Activated T-helper 2 cell treated with anti-CD3 and anti-CD28 coated beads, Interferon-gamma antibody, Interleukin-2, Interleukin-4, amounts not matched to agents 10 μg/mL and 5 μg/mL and 100 μg/mL, durations not matched to agents 14 hours and 24 hours and 36 hours (primary cell): ENCODE data around the gene SBNO2. TPM values are rescaled to one million over a fixed set of nuclear protein-coding genes. Genes with fewer than 3 reads are reported as not detected.
A peak's percentile ranks its signal among the peaks of the same experiment; 100 is the strongest.

Source experiments
- DNase-seq: peaks from one replicate; pipeline ENCODE4 v3.0.0; 2021; ENCODE audit warnings: low spot score
- H3K27ac Mint-ChIP-seq: one replicate; pipeline ENCODE4 v1.8.0; 2021; ENCODE audit warnings: mixed read lengths
- H3K27me3 Mint-ChIP-seq: one replicate; pipeline ENCODE4 v1.8.0; 2021; ENCODE audit warnings: low read depth, mixed read lengths
- H3K36me3 Mint-ChIP-seq: one replicate; pipeline ENCODE4 v1.8.0; 2021; ENCODE audit warnings: low read depth, mixed read lengths
- H3K4me1 Mint-ChIP-seq: one replicate; pipeline ENCODE4 v1.8.0; 2021; ENCODE audit warnings: low read depth, mixed read lengths
- H3K4me3 Mint-ChIP-seq: one replicate; pipeline ENCODE4 v1.8.0; 2021; ENCODE audit warnings: low read depth, mild to moderate bottlenecking, moderate library complexity, mixed read lengths
- H3K9me3 Mint-ChIP-seq: one replicate; pipeline ENCODE4 v1.8.0; 2021; ENCODE audit warnings: mixed read lengths
- intact Hi-C: fragments of 100-400 bp; cut with micrococcal nuclease; formaldehyde crosslinking; loops from one replicate; pipeline ENCODE4 v1.15.1; 2023
- total RNA-seq: library from RNA; stranded (reverse); gene quantifications from 2 replicates; pipeline ENCODE4 v1.2.3, GENCODE V29; 2022

SBNO2 gene
- total RNA-seq, 1 donor from 2014 or later = 82.8 TPM

- Mint-ChIP-seq H3K36me3 (peaks cover 4% of the 10 kb centered on the region), H3K27me3 (no peaks in the 10 kb centered on the region), H3K9me3 (no peaks in the 10 kb centered on the region), H3K4me1 (peaks cover 18% of the 10 kb centered on the region), H3K27ac (no peak overlapping the region), H3K4me3 (no peak overlapping the region)
- DNase-seq = no peak
- intact Hi-C loops = no loop called here
Measured at GRCh38 chr19:1169411-1169791, 4.7 kb downstream of the SBNO2 start.

GRCh38 chr19:1168572-1169410 lies 5.3 kb downstream of the SBNO2 start:
- Mint-ChIP-seq H3K27ac (peak overlapping the region; percentile 42), H3K27me3 (no peaks in the 10 kb centered on the region), H3K4me1 (peaks cover 18% of the 10 kb centered on the region), H3K36me3 (peaks cover 4% of the 10 kb centered on the region), H3K4me3 (no peak overlapping the region), H3K9me3 (no peaks in the 10 kb centered on the region)
- DNase-seq = no peak
- intact Hi-C loops = no loop called here

GRCh38 chr19:1167687-1168571 lies 6.1 kb downstream of the SBNO2 start:
- H3K36me3 Mint-ChIP-seq = peaks cover 4% of the 10 kb centered on the region
- no peak overlapping the region for H3K27ac Mint-ChIP-seq
- H3K4me1 Mint-ChIP-seq = peaks cover 18% of the 10 kb centered on the region
- DNase-seq = no peak
- H3K27me3 Mint-ChIP-seq = no peaks in the 10 kb centered on the region
- intact Hi-C loops = no loop called here
- H3K9me3 Mint-ChIP-seq = no peaks in the 10 kb centered on the region
- H3K4me3 Mint-ChIP-seq = no peak overlapping the region

- Mint-ChIP-seq H3K27ac (no peak overlapping the region), H3K4me3 (no peak overlapping the region), H3K27me3 (no peaks in the 10 kb centered on the region), H3K4me1 (peaks cover 14% of the 10 kb centered on the region), H3K9me3 (no peaks in the 10 kb centered on the region), H3K36me3 (peaks cover 4% of the 10 kb centered on the region)
- intact Hi-C loops = no loop called here
- no peak for DNase-seq
Measured at GRCh38 chr19:1166872-1167573, 7.0 kb downstream of the SBNO2 start.

GRCh38 chr19:1164684-1165531 lies 9.2 kb downstream of the SBNO2 start:
- no peaks in the 10 kb centered on the region for H3K9me3 Mint-ChIP-seq

GRCh38 chr19:1163934-1164683 lies 10.0 kb downstream of the SBNO2 start:
- intact Hi-C loops = no loop called here
- no peaks in the 10 kb centered on the region for H3K27me3 Mint-ChIP-seq
- H3K9me3 Mint-ChIP-seq = no peaks in the 10 kb centered on the region
- H3K36me3 Mint-ChIP-seq = no peaks in the 10 kb centered on the region
- no peak overlapping the region for H3K4me3 Mint-ChIP-seq
- no peak for DNase-seq
- H3K27ac Mint-ChIP-seq = no peak overlapping the region
- H3K4me1 Mint-ChIP-seq = peaks cover 2% of the 10 kb centered on the region

More at GRCh38 chr19:1164684-1165531, 9.2 kb downstream of the SBNO2 start:
- no peak overlapping the region for H3K4me3 Mint-ChIP-seq
- no peaks in the 10 kb centered on the region for H3K36me3 Mint-ChIP-seq
- H3K4me1 Mint-ChIP-seq = peaks cover 5% of the 10 kb centered on the region
- no peak overlapping the region for H3K27ac Mint-ChIP-seq
- intact Hi-C loops = no loop called here
- DNase-seq = no peak
- H3K27me3 Mint-ChIP-seq = no peaks in the 10 kb centered on the region

GRCh38 chr19:1163283-1163933 lies 10.7 kb downstream of the SBNO2 start:
- Mint-ChIP-seq H3K27me3 (no peaks in the 10 kb centered on the region), H3K9me3 (no peaks in the 10 kb centered on the region), H3K36me3 (no peaks in the 10 kb centered on the region), H3K4me3 (no peak overlapping the region), H3K27ac (no peak overlapping the region), H3K4me1 (no peaks in the 10 kb centered on the region)
- intact Hi-C loops = no loop called here
- no peak for DNase-seq

- no peak for DNase-seq
- Mint-ChIP-seq H3K27ac (no peak overlapping the region), H3K9me3 (no peaks in the 10 kb centered on the region), H3K36me3 (no peaks in the 10 kb centered on the region), H3K4me1 (no peaks in the 10 kb centered on the region), H3K4me3 (no peak overlapping the region), H3K27me3 (no peaks in the 10 kb centered on the region)
- intact Hi-C loops = no loop called here
Measured at GRCh38 chr19:1162404-1163282, 11.4 kb downstream of the SBNO2 start.

GRCh38 chr19:1161716-1162115 lies 12.4 kb downstream of the SBNO2 start:
- Mint-ChIP-seq H3K4me3 (no peak overlapping the region), H3K27ac (no peak overlapping the region), H3K4me1 (no peaks in the 10 kb centered on the region), H3K27me3 (no peaks in the 10 kb centered on the region), H3K9me3 (no peaks in the 10 kb centered on the region), H3K36me3 (no peaks in the 10 kb centered on the region)
- intact Hi-C loops = no loop called here
- DNase-seq = no peak

- Mint-ChIP-seq H3K27ac (no peak overlapping the region), H3K27me3 (no peaks in the 10 kb centered on the region), H3K4me3 (no peak overlapping the region), H3K36me3 (no peaks in the 10 kb centered on the region), H3K9me3 (no peaks in the 10 kb centered on the region), H3K4me1 (no peaks in the 10 kb centered on the region)
- intact Hi-C loops = no loop called here
- DNase-seq = no peak
Measured at GRCh38 chr19:1159864-1160595, 14.0 kb downstream of the SBNO2 start.
